Measurements from ENCODE around the gene DUSP10.

- no peak for TF ChIP-seq CTCF (IDR thresholded peaks at IDR 0.05)
- TF ChIP-seq EP300 (IDR thresholded peaks at IDR 0.05; ENCODE audit: low read depth): no peak
- no peak for TF ChIP-seq POLR2A (IDR thresholded peaks at IDR 0.05)
- peak in 2 of 3 donors; percentile 48 to 55 for TF ChIP-seq POLR2AphosphoS5 (IDR thresholded peaks at IDR 0.05)
Observed at GRCh38 chr1:221718381-221719277, 23.3 kb downstream of the DUSP10 start.
